Fibroblast of pulmonary artery (primary cell): ENCODE results near the gene ACTL6B.

Experiments used
- DNase-seq: peaks from one replicate; pipeline ENCODE4 v3.0.0-alpha.2; 2010; ENCODE audit warnings: low read depth
- H3K4me3 ChIP-seq: replicated peaks from 2 replicates; pipeline ENCODE4 v1.5.1; 2011; ENCODE audit warnings: low read depth, mild to moderate bottlenecking, control low read depth, low read length, moderate library complexity
- TF ChIP-seq, protein P1 (sequence below): IDR thresholded peaks from 2 replicates; pipeline ENCODE4 v1.5.1; 2011; ENCODE audit warnings: mild to moderate bottlenecking, control low read depth, low read length, inconsistent platforms; ENCODE audit errors: missing control alignments

ACTL6B gene

DNA sequence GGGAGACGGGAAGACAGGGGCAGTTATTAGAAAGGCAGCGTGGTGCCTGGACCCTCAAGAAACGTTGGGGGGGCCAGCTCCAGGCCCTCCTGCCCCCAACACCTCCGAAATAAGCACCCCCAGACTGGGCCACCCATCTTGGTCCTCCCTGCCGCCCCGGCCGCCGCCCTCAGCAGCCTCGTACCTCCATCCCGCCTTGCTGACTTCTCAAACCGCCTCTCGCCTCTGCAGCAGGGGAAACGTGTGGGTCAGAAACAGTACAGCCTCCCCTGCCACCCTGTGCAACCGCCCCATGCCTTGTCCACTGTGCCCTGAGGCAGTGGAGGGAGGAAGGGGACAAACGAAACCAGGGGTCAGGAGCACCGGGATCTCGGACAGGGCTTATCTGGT is 30.6 kb upstream of the ACTL6B start:
- no peak overlapping the region for H3K4me3 ChIP-seq

DNA sequence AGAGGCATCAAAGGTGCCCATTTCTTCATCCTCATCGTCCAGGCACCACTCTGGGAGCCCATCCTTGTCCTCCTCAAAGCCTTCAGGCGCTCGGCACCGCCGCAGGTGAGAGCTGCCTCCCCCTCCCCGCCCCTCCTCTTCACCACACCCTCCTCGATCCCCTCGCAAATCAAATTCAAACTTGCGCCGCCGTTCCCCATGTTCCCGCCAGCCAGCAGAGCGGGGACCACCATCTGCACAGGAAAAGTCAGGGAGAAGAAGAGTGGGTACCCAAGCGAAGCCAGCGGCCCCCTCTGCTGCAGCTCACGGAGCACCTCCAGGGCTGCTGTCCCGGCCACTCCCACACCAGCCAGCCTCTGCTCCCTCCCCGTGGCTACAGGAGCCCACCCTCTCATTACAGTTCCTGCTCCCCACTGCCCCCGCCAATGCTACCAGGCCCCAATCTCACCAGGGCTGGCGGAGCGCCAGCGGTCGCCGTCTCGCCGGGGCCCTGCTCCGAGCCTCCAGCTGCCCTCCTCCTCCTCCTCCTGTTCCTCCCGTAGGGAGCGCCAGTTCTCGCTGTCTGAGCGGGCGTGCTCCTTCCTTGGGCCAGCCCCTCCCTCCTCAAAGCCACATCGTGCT is 30.1 kb upstream of the ACTL6B start:
- TF ChIP-seq, protein P1, sequence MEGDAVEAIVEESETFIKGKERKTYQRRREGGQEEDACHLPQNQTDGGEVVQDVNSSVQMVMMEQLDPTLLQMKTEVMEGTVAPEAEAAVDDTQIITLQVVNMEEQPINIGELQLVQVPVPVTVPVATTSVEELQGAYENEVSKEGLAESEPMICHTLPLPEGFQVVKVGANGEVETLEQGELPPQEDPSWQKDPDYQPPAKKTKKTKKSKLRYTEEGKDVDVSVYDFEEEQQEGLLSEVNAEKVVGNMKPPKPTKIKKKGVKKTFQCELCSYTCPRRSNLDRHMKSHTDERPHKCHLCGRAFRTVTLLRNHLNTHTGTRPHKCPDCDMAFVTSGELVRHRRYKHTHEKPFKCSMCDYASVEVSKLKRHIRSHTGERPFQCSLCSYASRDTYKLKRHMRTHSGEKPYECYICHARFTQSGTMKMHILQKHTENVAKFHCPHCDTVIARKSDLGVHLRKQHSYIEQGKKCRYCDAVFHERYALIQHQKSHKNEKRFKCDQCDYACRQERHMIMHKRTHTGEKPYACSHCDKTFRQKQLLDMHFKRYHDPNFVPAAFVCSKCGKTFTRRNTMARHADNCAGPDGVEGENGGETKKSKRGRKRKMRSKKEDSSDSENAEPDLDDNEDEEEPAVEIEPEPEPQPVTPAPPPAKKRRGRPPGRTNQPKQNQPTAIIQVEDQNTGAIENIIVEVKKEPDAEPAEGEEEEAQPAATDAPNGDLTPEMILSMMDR, result no peak
- H3K4me3 ChIP-seq, result no peak overlapping the region
- DNase-seq, result no peak

More for the DNA sequence above, 30.6 kb upstream of the ACTL6B start:
- no peak for DNase-seq
- TF ChIP-seq, protein P1, result no peak

DNA sequence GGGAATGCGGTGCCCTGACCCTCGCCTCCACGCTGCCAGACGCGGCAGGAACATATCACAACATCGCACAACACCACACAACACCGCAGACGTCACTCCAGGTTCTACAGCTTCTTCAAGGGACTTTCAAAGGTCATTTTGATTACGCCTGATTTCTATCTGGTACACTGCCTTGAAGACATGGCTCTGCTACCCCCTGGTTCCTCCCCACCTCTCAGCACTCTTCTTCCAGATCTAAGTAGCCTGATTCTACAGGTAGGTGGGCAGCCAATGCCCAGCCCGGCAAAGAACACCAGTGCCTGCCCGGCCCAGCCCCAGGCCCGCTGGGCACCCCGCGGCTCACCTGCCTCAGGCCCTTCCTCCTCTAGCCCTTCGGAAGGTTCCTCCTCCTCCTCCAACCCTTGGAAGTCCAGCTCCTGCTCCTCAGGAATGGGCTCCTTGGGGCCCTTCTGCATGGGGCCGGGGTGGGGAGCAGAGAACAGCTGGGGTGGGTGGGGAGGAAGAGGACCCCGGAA is 29.4 kb upstream of the ACTL6B start:
- H3K4me3 ChIP-seq, result no peak overlapping the region
- TF ChIP-seq, protein P1, result no peak
- DNase-seq, result no peak

DNA sequence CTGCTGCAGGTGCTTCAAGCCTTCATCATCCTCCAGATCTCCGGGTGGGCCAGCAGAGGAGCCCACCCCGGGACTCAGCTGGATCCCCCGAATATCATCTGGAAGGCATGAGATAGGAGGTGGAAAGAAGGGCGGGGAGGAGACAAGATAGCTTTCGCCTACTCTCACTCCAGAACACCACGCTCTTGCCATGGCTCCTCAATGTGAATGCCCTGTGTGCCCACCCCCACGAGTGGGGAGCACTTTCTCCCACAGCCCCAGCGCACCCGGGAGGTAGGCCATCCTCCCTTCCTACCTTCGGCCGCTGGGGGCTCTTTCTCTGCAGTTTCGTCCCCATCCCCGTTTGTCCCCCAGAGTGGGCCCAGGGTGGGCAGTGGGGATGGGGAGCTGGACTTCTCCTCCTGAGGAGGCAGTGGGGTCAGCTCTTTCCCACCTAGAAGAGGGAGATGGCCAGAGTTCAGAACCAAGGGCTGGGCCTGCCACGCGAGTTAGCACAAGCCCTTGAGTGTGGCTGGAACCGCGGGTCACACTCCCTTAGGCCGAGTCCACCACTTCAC is 28.9 kb upstream of the ACTL6B start:
- DNase-seq, result no peak
- TF ChIP-seq, protein P1, result no peak

DNA sequence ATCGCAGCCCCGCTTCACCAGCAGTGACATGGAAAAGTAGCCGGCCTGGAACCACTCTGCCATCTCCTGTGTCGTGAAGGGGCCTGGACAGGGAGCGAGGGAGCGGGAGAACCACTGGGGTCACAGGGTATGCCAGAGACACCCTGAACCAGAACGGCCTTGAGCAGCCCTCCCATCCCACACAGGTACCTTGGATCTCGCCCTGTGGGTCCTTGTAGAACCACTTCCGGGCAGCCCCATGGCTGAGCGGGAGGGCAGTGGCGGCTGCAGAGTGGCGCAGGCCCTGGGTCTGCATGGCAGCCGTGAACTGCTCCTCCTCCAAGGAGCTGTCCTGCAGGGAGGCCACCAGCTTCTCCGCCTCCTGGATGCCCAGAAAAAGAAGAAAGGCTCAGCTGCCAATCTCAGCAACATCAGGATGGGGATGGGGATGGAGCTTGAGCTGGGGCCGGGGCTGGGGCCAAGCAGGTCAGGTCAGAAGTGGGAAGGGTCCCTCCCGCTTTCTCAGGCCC is 28.3 kb upstream of the ACTL6B start:
- no peak overlapping the region for H3K4me3 ChIP-seq
- TF ChIP-seq, protein P1, result no peak
- DNase-seq, result no peak

More for the DNA sequence above, 28.9 kb upstream of the ACTL6B start:
- H3K4me3 ChIP-seq, result no peak overlapping the region

DNA sequence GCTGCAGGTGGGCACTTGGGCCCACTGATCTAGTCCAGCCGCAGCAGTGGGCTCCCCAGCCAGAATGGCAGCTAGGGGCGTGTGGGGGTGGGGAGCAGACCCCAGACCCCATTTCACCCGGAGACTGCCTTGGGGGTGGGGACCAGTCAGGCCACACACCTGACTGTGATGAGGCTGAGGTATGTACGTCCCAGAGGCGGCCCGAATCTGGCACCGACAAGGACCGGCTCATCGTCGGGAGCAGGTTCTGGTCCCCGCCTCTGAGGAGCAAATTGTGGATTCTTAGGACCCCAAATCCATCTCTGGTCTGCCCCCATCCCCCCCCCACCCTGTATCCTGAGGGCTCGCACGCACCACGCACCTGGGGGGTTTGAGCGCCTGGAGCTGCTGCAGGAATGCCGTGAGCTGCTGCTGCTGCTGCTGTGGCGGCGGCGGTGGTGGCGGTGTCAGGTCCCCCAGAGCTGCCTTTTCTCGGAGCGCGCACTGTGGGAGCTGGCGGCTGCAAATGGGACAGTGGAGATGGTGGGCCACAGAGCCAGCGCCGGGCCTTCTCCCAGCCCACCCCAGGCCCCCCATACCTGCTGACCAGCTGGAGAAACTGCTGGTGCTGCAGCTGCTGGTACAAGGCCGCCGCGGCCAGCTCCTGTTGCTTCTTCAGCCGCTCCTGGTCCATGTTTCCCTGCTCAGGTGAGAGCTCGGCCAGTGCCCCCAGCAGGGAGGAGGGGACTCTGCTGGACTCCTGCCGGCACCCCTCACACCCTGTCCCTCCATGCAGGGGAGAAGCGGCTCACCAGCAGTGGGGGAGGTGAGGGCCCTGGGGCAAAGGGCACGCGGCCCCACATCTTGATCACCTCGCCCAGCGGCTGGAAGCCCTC is 27.6 kb upstream of the ACTL6B start:
- TF ChIP-seq, protein P1, result no peak

More for the DNA sequence above, 27.6 kb upstream of the ACTL6B start:
- no peak overlapping the region for H3K4me3 ChIP-seq
- no peak for DNase-seq
